Lung (tissue), 12 donors: ENCODE measurements around the gene ZNF185. TPM values are rescaled to one million over a fixed set of nuclear protein-coding genes. Genes with fewer than 3 reads are reported as not detected.

Experiments used
- ATAC-seq: fragments of 200-7000 bp; cut with Tn5 transposase; one replicate; pipeline ENCODE4 v1.9.1; 2020; ENCODE audit warnings: moderate number of reproducible peaks; ENCODE audit not compliant: insufficient read depth, low FRiP score
- DNase-seq, 3 donors: peaks; one replicate each; pipeline ENCODE4 v3.0.0-alpha.2; 2013 to 2017
- H3K27ac ChIP-seq, 2 donors: one replicate each; pipeline ENCODE4 v1.5.1; 2013; ENCODE audit warnings: mild to moderate bottlenecking in 2 of 2, moderate library complexity in 2 of 2, control low read depth in 1 of 2, inconsistent platforms in 1 of 2, low read depth in 1 of 2, low read length in 1 of 2
- H3K27me3 ChIP-seq, 3 donors: one replicate each; pipeline ENCODE4 v1.5.1; 2013; ENCODE audit warnings: low read length in 2 of 3; ENCODE audit not compliant: control insufficient read depth in 3 of 3, insufficient read depth in 3 of 3
- H3K36me3 ChIP-seq, 4 donors: one replicate each; pipeline ENCODE4 v1.5.1; 2013; ENCODE audit warnings: low read length in 4 of 4, mild to moderate bottlenecking in 1 of 4, moderate library complexity in 1 of 4; ENCODE audit not compliant: control insufficient read depth in 4 of 4, insufficient read depth in 4 of 4
- H3K4me1 ChIP-seq, 5 donors: one replicate each; pipeline ENCODE4 v1.5.1; 2013; ENCODE audit warnings: low read length in 5 of 5, mild to moderate bottlenecking in 2 of 5, moderate library complexity in 1 of 5; ENCODE audit not compliant: control insufficient read depth in 5 of 5, insufficient read depth in 5 of 5
- H3K4me3 ChIP-seq: one replicate; pipeline ENCODE4 v1.5.1; 2013; ENCODE audit warnings: mild to moderate bottlenecking, control low read depth, moderate library complexity
- H3K9ac ChIP-seq, 2 donors: one replicate each; pipeline ENCODE4 v1.5.1; 2013; ENCODE audit warnings: low read length in 2 of 2, control low read depth in 1 of 2; ENCODE audit not compliant: insufficient read depth in 1 of 2
- H3K9me3 ChIP-seq, 4 donors: one replicate each; pipeline ENCODE4 v1.5.1; 2013; ENCODE audit warnings: low read length in 3 of 4, mild to moderate bottlenecking in 1 of 4, moderate library complexity in 1 of 4; ENCODE audit not compliant: control insufficient read depth in 4 of 4, insufficient read depth in 3 of 4
- WGBS, 2 donors: extraction: QIAGEN DNeasy Blood & Tissue Kit; methylation state at CpG; one replicate each; pipeline ENCODE4 v1.1.7; 2013; 5-methylcytosine and 5-hydroxymethylcytosine counted together
- polyA plus RNA-seq, 2 donors: library from polyadenylated mRNA; stranded (reverse); fragments of 200-250 nt; gene quantifications; one replicate each; pipeline ENCODE4 v1.2.1, GENCODE V29; 2013
- total RNA-seq, 2 donors: library from RNA; depleted of rRNA in 1 of 2; stranded (reverse); fragments of >200 nt in 1 of 2; gene quantifications; one replicate each; pipeline ENCODE4 v1.2.1, GENCODE V29; 2014 to 2021
- TF ChIP-seq, protein P1 (sequence below): IDR thresholded peaks from 2 replicates; pipeline ENCODE4 v1.5.1; 2012; ENCODE audit warnings: mild to moderate bottlenecking; ENCODE audit errors: control extremely low read depth, extremely low read depth
- donor health status: control.
- donor health status: control.
- donor health status: Bipolar disorder and iron deficiency.
- donor health status: healthy.
- donor health status: DM: yes; HTN: yes; CAD: no.

ZNF185 gene
- total and polyA plus RNA-seq, 4 donors: 6.1 to 15.8 (median 10.7) TPM

DNA sequence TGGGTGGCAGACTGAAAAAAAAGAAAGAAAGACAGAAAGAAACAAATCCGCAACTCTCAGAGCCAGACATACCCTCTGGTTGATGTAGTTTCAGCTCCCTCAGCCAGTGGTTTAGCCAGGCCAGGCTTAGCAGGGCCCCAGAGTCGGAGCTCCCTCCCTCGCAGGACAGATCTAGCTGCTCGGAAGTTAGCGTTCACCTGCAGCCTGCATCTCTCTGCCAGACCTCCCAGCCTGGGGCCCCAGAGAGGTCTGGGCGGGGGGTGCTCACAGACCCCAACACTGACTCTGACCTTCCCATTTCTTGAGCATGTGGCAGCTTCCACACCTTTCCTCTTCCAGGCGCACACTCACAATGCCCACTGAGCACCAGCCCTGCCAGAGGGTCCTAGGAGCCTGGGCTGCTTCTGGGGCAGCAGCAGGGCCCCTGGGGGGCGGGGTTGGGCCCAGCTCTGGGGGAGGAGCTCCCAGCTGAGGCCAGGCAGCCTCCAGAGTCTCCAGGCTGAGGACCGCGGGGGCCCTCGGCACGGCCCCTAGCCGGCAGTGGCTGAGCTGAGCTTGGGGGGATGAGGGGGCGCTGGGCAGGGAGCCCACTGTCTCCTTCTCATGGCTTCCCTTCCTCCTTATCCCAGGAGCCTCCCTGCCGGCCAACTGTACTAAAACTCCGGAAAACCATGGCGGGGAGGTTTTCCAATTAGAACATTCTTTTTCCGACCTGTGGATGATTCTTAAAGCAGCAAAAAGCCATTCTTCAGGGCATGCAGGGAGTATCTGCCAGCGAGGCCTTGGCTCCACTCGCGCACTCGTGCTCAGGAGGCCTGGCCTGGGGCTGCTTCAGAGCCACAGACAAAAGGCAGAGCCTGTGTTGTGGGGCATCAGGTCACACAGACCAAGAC, 4.6 kb upstream of the ZNF185 start:
- TF ChIP-seq, protein P1, sequence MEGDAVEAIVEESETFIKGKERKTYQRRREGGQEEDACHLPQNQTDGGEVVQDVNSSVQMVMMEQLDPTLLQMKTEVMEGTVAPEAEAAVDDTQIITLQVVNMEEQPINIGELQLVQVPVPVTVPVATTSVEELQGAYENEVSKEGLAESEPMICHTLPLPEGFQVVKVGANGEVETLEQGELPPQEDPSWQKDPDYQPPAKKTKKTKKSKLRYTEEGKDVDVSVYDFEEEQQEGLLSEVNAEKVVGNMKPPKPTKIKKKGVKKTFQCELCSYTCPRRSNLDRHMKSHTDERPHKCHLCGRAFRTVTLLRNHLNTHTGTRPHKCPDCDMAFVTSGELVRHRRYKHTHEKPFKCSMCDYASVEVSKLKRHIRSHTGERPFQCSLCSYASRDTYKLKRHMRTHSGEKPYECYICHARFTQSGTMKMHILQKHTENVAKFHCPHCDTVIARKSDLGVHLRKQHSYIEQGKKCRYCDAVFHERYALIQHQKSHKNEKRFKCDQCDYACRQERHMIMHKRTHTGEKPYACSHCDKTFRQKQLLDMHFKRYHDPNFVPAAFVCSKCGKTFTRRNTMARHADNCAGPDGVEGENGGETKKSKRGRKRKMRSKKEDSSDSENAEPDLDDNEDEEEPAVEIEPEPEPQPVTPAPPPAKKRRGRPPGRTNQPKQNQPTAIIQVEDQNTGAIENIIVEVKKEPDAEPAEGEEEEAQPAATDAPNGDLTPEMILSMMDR: no peak
- H3K27me3 ChIP-seq: peaks cover 0 to 7% (median 0%) of the 10 kb centered on the region in 3 donors
- ATAC-seq: no peak
- H3K36me3 ChIP-seq: no peaks in the 10 kb centered on the region
- peaks cover 0 to 5% (median 0%) of the 10 kb centered on the region in 4 donors for H3K9me3 ChIP-seq
- H3K27ac ChIP-seq: no peak overlapping the region
- 69 to 89% methylated on average over 16 to 22 of the region's 22 CpGs for WGBS, 2 donors
- no peak overlapping the region for H3K4me3 ChIP-seq
- H3K4me1 ChIP-seq: peaks cover 0 to 1% (median 0%) of the 10 kb centered on the region in 5 donors
- no peak for DNase-seq
- no peak overlapping the region for H3K9ac ChIP-seq

DNA sequence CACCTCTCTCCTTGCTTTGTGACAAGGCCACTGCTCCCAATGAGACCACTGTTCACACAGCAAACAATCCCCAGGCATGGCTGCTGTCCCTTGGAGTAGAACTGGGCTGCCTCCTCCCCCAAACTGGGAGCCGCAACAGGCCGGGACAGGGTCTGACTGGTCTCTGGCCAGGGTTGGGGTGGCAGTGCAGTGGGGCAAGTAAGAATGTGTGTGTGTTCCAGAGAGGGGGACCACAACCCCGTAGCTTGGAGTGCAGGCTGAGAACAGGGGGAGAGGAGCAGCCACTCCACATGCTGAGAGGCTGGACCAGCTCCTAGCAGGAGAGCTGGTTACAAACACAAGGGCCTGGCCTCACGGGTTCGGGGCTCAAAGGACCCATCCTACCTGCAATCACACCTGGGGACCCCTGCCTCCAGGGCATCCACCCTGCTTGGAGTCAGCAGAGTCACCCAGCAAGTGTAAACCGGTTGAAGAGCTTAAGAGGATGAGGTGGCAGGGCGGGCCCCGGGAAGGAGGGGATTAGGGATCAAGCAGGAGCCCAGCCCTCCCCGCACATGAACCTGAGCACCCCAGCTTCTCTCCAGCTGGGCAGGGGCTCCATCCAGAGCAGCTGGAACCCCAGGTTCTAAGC, 3.8 kb upstream of the ZNF185 start:
- TF ChIP-seq, protein P1: no peak
- H3K4me1 ChIP-seq: peaks cover 0 to 4% (median 0%) of the 10 kb centered on the region in 5 donors
- ATAC-seq: no peak
- no peak overlapping the region for H3K27ac ChIP-seq
- H3K27me3 ChIP-seq: peaks cover 0 to 7% (median 0%) of the 10 kb centered on the region in 3 donors
- no peak overlapping the region for H3K4me3 ChIP-seq
- WGBS, 2 donors: 78 to 88% methylated on average over 9 of the region's 9 CpGs
- peaks cover 0 to 5% (median 0%) of the 10 kb centered on the region in 4 donors for H3K9me3 ChIP-seq
- H3K9ac ChIP-seq: no peak overlapping the region
- no peaks in the 10 kb centered on the region for H3K36me3 ChIP-seq
- DNase-seq: no peak

- Histone ChIP-seq H3K4me3 (no peak overlapping the region), H3K36me3 (no peaks in the 10 kb centered on the region), H3K27me3 (peaks cover 0 to 5% (median 0%) of the 10 kb centered on the region in 3 donors), H3K9me3 (peaks cover 0 to 3% (median 0%) of the 10 kb centered on the region in 4 donors), H3K4me1 (peaks cover 0 to 4% (median 0%) of the 10 kb centered on the region in 5 donors), H3K27ac (no peak overlapping the region), H3K9ac (no peak overlapping the region)
- 70 to 100% methylated on average over 1 to 3 of the region's 3 CpGs for WGBS, 2 donors
- no peak for ATAC-seq
- TF ChIP-seq, protein P1: no peak
- no peak for DNase-seq
Observed at GRCh38 chrX:152895121-152895520, 2.7 kb upstream of the ZNF185 start.
